ENCODE data around the gene NARF. TPM values are rescaled to one million over a fixed set of nuclear protein-coding genes. Genes with fewer than 3 reads are reported as not detected.

The NARF gene
- total RNA-seq, 1 donor from 2014 or later: 40.0 TPM

DNA sequence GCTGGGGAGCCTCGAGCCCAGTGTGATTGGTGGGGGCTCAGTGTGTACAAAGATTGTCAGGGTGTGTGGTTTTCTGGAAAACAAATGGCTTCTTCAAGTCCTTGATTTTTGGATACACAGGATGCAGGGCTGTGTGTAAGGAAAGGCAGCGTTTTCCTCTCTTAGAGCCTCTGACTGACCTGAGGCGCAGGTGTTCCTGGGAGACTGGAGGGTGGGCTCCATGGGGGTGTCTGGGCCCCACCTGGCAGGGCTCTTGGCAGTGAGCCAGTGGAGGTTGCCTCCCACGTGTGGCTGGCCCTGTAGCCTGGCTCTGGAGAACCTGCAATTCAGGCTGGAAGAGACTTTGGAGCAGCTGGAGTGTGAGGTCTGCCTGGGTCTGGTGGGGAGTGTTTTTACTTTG lies 66.0 kb downstream of the NARF start:
- no peak for FAIRE-seq
- DNase-seq (ENCODE audit: low read depth): no peak
- Histone ChIP-seq H3K4me3 (ENCODE audit: low read depth, low read length) (no peak overlapping the region), H3K27me3 (ENCODE audit: control insufficient read depth, insufficient read depth, low read length) (no peaks in the 10 kb centered on the region), H3K36me3 (ENCODE audit: control insufficient read depth, insufficient read depth, low read length) (no peaks in the 10 kb centered on the region)
- TF ChIP-seq, protein P1, sequence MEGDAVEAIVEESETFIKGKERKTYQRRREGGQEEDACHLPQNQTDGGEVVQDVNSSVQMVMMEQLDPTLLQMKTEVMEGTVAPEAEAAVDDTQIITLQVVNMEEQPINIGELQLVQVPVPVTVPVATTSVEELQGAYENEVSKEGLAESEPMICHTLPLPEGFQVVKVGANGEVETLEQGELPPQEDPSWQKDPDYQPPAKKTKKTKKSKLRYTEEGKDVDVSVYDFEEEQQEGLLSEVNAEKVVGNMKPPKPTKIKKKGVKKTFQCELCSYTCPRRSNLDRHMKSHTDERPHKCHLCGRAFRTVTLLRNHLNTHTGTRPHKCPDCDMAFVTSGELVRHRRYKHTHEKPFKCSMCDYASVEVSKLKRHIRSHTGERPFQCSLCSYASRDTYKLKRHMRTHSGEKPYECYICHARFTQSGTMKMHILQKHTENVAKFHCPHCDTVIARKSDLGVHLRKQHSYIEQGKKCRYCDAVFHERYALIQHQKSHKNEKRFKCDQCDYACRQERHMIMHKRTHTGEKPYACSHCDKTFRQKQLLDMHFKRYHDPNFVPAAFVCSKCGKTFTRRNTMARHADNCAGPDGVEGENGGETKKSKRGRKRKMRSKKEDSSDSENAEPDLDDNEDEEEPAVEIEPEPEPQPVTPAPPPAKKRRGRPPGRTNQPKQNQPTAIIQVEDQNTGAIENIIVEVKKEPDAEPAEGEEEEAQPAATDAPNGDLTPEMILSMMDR (IDR thresholded peaks at IDR 0.05; ENCODE audit: insufficient read depth, low read length, severe bottlenecking): no peak

DNA sequence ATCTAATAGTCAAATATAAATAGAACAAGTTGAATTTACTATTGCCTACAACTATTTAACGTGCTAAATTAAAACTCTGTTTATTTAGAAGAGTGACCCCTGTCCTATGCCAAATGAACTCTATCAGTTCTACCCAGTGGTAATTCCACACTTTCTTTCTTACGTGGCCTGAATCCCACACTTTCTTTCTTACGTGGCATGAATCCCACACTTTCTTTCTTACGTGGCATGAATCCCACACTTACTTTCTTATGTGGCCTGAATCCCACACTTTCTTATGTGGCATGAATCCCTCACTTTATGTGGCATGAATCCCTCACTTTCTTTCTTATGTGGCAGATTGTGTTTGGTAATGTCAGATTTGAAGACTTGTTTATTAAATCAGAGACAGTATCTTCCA lies 67.2 kb downstream of the NARF start:
- no peak for FAIRE-seq
- no peaks in the 10 kb centered on the region for H3K36me3 ChIP-seq (ENCODE audit: control insufficient read depth, insufficient read depth, low read length)
- no peaks in the 10 kb centered on the region for H3K27me3 ChIP-seq (ENCODE audit: control insufficient read depth, insufficient read depth, low read length)
- TF ChIP-seq, protein P1 (IDR thresholded peaks at IDR 0.05; ENCODE audit: insufficient read depth, low read length, severe bottlenecking): no peak
- DNase-seq (ENCODE audit: low read depth): no peak
- no peak overlapping the region for H3K4me3 ChIP-seq (ENCODE audit: low read depth, low read length)

DNA sequence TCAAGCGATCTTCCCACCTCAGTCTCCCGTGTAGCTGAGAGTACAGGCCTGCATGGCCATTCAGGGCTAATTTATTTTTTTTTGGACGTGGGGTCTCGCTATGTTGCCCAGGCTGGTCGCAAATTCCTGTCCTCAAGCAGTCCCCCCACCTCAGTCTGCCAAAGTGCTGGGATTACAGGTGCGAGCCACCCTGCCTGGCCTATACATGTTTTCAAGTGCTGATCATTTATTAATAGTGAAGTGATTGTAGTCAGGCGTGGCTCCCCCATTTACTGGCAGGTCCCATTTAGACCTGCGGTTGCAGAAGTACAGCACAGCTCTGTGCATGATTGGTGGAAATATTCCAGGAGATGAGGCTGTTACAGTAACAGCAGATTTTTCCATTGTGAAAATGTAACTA lies 69.4 kb downstream of the NARF start:
- DNase-seq (ENCODE audit: low read depth): no peak
- H3K27me3 ChIP-seq (ENCODE audit: control insufficient read depth, insufficient read depth, low read length): no peaks in the 10 kb centered on the region
- TF ChIP-seq, protein P1 (IDR thresholded peaks at IDR 0.05; ENCODE audit: insufficient read depth, low read length, severe bottlenecking): no peak
- FAIRE-seq: no peak
- no peak overlapping the region for H3K4me3 ChIP-seq (ENCODE audit: low read depth, low read length)
- H3K36me3 ChIP-seq (ENCODE audit: control insufficient read depth, insufficient read depth, low read length): no peaks in the 10 kb centered on the region

DNA sequence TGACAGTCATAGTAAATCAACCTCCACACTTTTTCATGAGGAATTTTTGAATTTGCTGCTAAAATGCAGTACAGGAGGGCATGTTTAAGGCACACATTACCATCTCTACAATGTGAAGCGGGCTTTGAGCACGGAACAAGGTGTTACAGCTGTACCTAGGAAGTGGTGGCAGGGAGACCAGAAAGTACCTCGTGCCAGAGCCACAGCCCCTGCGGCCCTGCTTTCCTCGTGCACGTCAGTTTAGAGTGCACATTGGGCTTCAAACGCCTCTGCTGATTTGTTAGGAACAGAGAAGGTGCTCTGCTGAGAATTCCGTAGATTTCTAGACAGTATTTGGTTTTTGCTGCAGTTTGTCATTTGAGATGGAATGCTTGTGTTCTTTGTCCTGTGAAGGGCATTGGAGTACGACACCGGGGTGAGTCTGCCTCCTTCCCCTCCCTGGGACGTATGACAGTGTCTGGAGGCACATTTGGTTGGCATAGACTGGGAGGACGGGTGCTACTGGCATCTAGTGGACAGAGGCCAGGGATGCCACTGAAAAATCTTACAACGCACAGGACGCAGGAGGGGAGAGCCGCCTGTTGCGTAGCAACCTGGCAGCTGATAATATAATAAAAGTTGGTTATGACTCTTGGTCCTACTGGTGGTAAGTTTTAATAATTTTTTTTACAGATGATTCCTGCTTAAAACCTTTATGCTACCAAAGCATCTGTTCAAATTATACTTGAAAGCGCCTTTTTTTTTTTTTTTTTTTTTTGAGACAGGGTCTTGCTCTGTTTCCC lies 70.1 kb downstream of the NARF start:
- Histone ChIP-seq H3K4me3 (ENCODE audit: low read depth, low read length) (no peak overlapping the region), H3K36me3 (ENCODE audit: control insufficient read depth, insufficient read depth, low read length) (no peaks in the 10 kb centered on the region), H3K27me3 (ENCODE audit: control insufficient read depth, insufficient read depth, low read length) (no peaks in the 10 kb centered on the region)
- FAIRE-seq: no peak
- DNase-seq (ENCODE audit: low read depth): peak; percentile 78
- TF ChIP-seq, protein P1 (IDR thresholded peaks at IDR 0.05; ENCODE audit: insufficient read depth, low read length, severe bottlenecking): peak; percentile 78

DNA sequence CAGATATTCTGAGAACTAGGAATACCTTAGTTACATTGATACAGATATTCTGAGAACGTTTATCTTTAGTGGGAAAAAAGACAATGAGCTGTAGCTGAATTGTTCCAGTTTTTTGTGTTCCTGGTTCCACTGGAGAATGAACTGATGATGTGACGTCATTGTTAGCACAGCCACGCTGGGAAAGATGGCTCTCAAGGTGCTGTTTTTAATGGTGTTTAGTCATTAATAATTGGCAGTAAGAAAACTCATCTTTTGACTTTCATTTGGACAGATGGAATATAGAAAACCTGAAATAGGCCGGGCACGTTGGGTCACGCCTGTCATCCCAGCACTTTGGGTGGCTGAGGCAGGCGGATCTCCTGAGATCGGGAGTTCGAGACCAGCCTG lies 71.4 kb downstream of the NARF start:
- H3K36me3 ChIP-seq (ENCODE audit: control insufficient read depth, insufficient read depth, low read length): no peaks in the 10 kb centered on the region
- DNase-seq (ENCODE audit: low read depth) (no peak), FAIRE-seq (no peak)
- TF ChIP-seq, protein P1 (IDR thresholded peaks at IDR 0.05; ENCODE audit: insufficient read depth, low read length, severe bottlenecking): no peak
- no peaks in the 10 kb centered on the region for H3K27me3 ChIP-seq (ENCODE audit: control insufficient read depth, insufficient read depth, low read length)
- no peak overlapping the region for H3K4me3 ChIP-seq (ENCODE audit: low read depth, low read length)

DNA sequence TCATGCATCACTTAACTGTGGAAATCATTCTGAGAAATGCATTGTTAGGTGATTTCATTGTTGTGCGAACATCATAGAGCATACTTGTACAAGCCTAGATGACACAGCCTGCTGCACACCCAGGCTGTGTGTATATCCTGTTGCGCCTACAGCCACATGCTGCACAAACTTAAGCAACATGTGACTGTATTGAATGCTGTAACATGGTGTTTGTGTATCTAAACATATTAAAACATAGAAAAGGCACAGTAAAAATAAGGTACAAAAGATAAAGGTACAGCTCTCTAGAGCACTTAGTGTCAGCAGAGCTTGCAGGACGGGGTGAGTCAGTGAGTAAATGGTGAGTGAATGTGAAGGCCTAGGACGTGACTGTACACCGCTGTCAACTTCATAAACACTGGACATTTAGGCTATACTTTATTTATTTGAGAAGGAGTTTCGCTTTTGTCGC lies 72.9 kb downstream of the NARF start:
- Histone ChIP-seq H3K27me3 (ENCODE audit: control insufficient read depth, insufficient read depth, low read length) (no peaks in the 10 kb centered on the region), H3K36me3 (ENCODE audit: control insufficient read depth, insufficient read depth, low read length) (no peaks in the 10 kb centered on the region), H3K4me3 (ENCODE audit: low read depth, low read length) (no peak overlapping the region)
- FAIRE-seq (no peak), DNase-seq (ENCODE audit: low read depth) (peak; percentile 85)
- TF ChIP-seq, protein P1 (IDR thresholded peaks at IDR 0.05; ENCODE audit: insufficient read depth, low read length, severe bottlenecking): no peak
